Suprapubic skin (tissue), 4 donors: ENCODE data around the gene DOCK11.

Experiments
- CTCF ChIP-seq, 2 donors: fragments of 200-600 bp in 1 of 2; fragments of 450-650 bp in 1 of 2; sonication (generic) in 1 of 2; IDR thresholded peaks; one replicate each; pipeline ENCODE4 v1.5.1; 2016 to 2019; ENCODE audit warnings: antibody characterized with exemption in 2 of 2, mild to moderate bottlenecking in 1 of 2, moderate library complexity in 1 of 2
- POLR2A ChIP-seq, 2 donors: fragments of 450-650 bp; IDR thresholded peaks; one replicate each; pipeline ENCODE4 v1.6.1; 2017; ENCODE audit warnings: antibody characterized with exemption in 2 of 2, mild to moderate bottlenecking in 2 of 2, moderate library complexity in 2 of 2
- POLR2AphosphoS5 ChIP-seq, 3 donors: sonication (generic); formaldehyde crosslinking; IDR thresholded peaks; one replicate each; pipeline ENCODE4 v1.6.1; 2017; ENCODE audit warnings: antibody characterized with exemption in 3 of 3

- TF ChIP-seq CTCF (IDR thresholded peaks at IDR 0.05) (no peak), POLR2AphosphoS5 (IDR thresholded peaks at IDR 0.05) (no peak), POLR2A (IDR thresholded peaks at IDR 0.05) (no peak)
Observed at GRCh38 chrX:118484216-118484903, 11.3 kb upstream of the DOCK11 start.
